22Rv1 (cell line): ENCODE data around the gene ANXA4.

Experiments used
- ZFX ChIP-seq: fragments of 450-650 bp; IDR thresholded peaks from 2 replicates; pipeline ENCODE4 v1.6.1; 2017; ENCODE audit warnings: antibody characterized with exemption, borderline replicate concordance
- TF ChIP-seq, protein P1 (sequence below): fragments of 450-650 bp; IDR thresholded peaks from 2 replicates; pipeline ENCODE4 v1.5.1; 2017; ENCODE audit warnings: mild to moderate bottlenecking

DNA sequence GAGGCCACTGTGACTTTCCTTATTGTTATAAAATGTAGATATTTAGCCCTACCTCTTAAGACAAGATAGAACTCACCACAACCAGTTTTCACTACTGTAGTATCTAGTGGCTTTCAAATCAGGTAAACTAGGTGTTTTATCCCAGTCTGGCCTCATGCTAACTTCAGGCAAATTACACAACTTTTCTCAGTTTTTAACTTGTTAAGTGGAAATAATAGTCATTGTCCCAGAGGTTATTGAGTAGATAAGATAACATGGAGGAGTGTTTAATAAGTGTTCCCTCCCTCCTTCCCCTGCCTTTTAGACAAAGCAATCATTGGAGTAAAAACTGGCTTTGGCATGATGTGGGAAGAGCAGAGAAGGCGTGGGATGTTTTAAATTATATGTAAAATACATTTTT is 27.3 kb downstream of the ANXA4 start:
- TF ChIP-seq, protein P1, sequence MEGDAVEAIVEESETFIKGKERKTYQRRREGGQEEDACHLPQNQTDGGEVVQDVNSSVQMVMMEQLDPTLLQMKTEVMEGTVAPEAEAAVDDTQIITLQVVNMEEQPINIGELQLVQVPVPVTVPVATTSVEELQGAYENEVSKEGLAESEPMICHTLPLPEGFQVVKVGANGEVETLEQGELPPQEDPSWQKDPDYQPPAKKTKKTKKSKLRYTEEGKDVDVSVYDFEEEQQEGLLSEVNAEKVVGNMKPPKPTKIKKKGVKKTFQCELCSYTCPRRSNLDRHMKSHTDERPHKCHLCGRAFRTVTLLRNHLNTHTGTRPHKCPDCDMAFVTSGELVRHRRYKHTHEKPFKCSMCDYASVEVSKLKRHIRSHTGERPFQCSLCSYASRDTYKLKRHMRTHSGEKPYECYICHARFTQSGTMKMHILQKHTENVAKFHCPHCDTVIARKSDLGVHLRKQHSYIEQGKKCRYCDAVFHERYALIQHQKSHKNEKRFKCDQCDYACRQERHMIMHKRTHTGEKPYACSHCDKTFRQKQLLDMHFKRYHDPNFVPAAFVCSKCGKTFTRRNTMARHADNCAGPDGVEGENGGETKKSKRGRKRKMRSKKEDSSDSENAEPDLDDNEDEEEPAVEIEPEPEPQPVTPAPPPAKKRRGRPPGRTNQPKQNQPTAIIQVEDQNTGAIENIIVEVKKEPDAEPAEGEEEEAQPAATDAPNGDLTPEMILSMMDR = no peak
- TF ChIP-seq ZFX = no peak
